ENCODE measurements around the gene INTS11.

Gene INTS11

GRCh38 chr1:1312450-1313314, 11.8 kb downstream of the INTS11 start:
- DNase-seq (ENCODE audit: low spot score): no peak

GRCh38 chr1:1311107-1312104, 13.1 kb downstream of the INTS11 start:
- DNase-seq (ENCODE audit: low spot score): no peak

- DNase-seq (ENCODE audit: low spot score): no peak
These were observed 13.9 kb downstream of the INTS11 start for GRCh38 chr1:1310476-1311053.

GRCh38 chr1:1310109-1310385, 14.4 kb downstream of the INTS11 start:
- DNase-seq (ENCODE audit: low spot score): no peak

GRCh38 chr1:1309251-1310108, 15.0 kb downstream of the INTS11 start:
- no peak for DNase-seq (ENCODE audit: low spot score)

- no peak for DNase-seq (ENCODE audit: low spot score)
These were observed 15.7 kb downstream of the INTS11 start for GRCh38 chr1:1308756-1309250.

GRCh38 chr1:1307923-1308755, 16.3 kb downstream of the INTS11 start, which contains the start of the genes ACAP3 and PUSL1:
TSS of gene ACAP3 (minus strand) at chr1:1307930. CDS start at chr1:1307815, 115 bp downstream.
TSS of gene PUSL1 (plus strand) at chr1:1308597. CDS start at chr1:1308644, 47 bp downstream.
- DNase-seq (ENCODE audit: low spot score): peak; percentile 92

GRCh38 chr1:1307261-1307922, 17.1 kb downstream of the INTS11 start:
- no peak for DNase-seq (ENCODE audit: low spot score)

- peak; percentile 57 for DNase-seq (ENCODE audit: low spot score)
These were observed 17.7 kb downstream of the INTS11 start for GRCh38 chr1:1306661-1307260.

GRCh38 chr1:1306070-1306660, 18.3 kb downstream of the INTS11 start:
- DNase-seq (ENCODE audit: low spot score): no peak

- no peak for DNase-seq (ENCODE audit: low spot score)
These were observed 19.0 kb downstream of the INTS11 start for GRCh38 chr1:1305300-1306069.

- peak; percentile 96 for DNase-seq (ENCODE audit: low spot score)
These were observed 19.8 kb downstream of the INTS11 start for GRCh38 chr1:1304331-1305299.

- DNase-seq (ENCODE audit: low spot score): no peak
These were observed 20.7 kb downstream of the INTS11 start for GRCh38 chr1:1303736-1304135.

GRCh38 chr1:1302951-1303509, 21.4 kb downstream of the INTS11 start:
- no peak for DNase-seq (ENCODE audit: low spot score)

GRCh38 chr1:1302006-1302430, 22.4 kb downstream of the INTS11 start:
- DNase-seq (ENCODE audit: low spot score): no peak

- DNase-seq (ENCODE audit: low spot score): no peak
These were observed 24.1 kb downstream of the INTS11 start for GRCh38 chr1:1300352-1300739.

All from Ammon's horn (tissue), 1 donor.